ENCODE measurements around the gene SBF1.
"Not testable (repeated sequence)": the region's sequence is repeated elsewhere in the genome, so short reads cannot be mapped to it uniquely, and the experiment has no call there.

The SBF1 gene, protein sequence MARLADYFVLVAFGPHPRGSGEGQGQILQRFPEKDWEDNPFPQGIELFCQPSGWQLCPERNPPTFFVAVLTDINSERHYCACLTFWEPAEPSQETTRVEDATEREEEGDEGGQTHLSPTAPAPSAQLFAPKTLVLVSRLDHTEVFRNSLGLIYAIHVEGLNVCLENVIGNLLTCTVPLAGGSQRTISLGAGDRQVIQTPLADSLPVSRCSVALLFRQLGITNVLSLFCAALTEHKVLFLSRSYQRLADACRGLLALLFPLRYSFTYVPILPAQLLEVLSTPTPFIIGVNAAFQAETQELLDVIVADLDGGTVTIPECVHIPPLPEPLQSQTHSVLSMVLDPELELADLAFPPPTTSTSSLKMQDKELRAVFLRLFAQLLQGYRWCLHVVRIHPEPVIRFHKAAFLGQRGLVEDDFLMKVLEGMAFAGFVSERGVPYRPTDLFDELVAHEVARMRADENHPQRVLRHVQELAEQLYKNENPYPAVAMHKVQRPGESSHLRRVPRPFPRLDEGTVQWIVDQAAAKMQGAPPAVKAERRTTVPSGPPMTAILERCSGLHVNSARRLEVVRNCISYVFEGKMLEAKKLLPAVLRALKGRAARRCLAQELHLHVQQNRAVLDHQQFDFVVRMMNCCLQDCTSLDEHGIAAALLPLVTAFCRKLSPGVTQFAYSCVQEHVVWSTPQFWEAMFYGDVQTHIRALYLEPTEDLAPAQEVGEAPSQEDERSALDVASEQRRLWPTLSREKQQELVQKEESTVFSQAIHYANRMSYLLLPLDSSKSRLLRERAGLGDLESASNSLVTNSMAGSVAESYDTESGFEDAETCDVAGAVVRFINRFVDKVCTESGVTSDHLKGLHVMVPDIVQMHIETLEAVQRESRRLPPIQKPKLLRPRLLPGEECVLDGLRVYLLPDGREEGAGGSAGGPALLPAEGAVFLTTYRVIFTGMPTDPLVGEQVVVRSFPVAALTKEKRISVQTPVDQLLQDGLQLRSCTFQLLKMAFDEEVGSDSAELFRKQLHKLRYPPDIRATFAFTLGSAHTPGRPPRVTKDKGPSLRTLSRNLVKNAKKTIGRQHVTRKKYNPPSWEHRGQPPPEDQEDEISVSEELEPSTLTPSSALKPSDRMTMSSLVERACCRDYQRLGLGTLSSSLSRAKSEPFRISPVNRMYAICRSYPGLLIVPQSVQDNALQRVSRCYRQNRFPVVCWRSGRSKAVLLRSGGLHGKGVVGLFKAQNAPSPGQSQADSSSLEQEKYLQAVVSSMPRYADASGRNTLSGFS (N-terminal part only)

DNA sequence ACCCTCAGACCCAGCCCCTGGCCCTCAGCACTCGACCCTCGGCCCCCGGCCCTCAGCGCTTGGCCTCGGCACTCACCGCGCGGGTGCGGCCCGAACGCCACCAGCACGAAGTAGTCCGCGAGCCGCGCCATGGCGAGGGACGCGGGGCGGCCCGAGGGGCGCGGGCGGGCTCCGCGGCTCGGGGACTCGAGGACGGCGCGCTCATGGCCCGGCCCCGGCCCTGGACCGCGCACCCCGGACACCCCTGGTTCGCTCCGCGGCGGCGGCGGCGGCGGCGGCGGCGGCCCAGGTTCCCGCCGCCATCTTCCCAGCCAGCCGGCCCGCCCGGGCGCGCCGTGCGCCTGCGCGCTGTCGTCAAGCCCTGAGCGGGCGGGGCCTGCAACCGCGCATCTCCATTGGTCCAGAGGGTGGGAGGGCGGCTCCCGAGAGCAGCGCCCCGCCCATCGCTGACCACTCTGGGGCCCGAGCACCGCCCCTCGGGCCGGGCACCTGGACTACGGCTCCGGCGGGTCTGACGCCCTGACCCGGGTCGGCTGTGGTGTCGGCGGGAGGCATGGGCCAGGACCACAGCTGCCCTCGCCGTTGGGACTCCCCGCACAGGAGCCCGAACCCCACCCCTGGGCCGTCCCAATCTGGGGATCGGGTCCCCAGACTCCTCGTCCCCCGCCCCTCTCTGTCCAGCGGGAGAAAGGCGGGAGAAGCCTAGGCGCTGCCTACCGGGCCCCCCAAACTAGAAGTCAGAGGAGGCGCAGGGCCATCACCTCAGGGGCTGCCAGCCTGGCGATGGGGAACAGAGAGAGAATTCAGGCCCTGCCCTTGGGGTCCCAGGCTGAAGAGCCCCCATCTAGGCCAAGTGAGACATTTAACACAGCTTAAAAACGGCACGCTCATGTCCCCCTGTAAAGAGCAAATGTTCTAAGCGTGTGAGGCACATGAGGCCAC is at the start of gene SBF1:
Gene SBF1, minus strand, starts transcription at position 326 of the 942 bp plus-strand sequence. Its CDS starts 195 bp downstream, at position 131.
- peak; percentile 78 to 87 for DNase-seq (ENCODE audit: low read depth in 1 of 2, low spot score in 1 of 2)

DNA sequence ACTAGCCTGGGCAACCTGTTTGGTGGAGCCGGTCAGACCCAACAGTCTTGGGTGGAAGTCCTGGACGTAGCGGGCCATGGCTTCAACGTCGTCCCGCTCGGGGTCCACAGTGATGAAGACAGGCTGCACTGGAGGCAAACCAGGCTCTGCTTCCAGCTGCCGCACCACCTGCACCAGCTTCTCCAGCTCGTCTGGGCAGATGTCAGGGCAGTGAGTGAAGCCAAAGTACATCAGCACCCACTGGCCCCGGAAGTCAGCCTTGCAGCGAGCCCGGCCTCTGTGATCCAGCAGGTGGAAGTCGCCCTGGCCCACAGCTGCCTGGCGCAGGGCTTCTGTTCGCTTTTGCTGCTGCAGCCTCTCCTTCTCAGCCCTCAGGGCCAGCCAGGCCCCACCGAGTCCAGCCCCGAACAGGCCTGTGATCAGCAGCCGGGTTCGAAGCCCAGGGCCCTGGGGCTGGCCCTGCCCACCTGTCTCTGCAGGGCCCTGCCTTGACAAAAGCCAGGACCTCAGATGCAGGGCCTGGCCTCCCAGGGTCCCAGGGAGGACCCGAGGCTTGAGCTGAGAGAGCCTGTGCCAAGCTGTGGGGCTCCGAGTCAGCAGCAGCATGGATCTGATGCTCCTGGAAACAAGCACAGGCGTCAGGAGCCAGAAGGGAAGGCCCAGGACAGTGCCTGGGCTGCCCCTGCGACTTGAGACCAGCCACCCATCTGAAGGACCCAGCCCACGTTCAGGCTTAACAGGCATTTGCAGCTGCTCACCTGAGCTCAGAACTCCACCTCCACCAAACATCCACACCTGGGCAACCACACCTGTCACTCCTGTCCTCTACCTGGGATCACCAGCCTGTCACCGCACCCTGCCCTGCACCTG is 49.2 kb upstream of the SBF1 start:
- no peak for DNase-seq (ENCODE audit: low read depth in 1 of 2, low spot score in 1 of 2)

DNA sequence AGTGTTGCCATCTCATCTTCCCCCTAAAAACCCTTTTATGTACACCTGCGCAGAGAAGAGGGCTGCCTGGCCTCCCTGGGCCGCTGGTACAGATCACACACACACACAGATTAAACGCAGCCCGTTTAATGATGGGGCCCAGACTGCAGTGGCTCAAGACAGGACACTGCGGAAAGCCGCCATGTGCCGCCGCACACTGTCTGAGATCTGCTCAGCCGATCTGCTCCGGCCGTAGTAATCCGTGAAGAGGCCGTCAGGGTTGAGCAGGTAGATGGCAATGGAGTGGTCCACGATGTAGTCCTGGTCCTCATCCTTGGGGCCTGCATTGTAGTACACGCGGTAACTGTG is 48.6 kb upstream of the SBF1 start:
- DNase-seq (ENCODE audit: low read depth in 1 of 2, low spot score in 1 of 2): no peak

DNA sequence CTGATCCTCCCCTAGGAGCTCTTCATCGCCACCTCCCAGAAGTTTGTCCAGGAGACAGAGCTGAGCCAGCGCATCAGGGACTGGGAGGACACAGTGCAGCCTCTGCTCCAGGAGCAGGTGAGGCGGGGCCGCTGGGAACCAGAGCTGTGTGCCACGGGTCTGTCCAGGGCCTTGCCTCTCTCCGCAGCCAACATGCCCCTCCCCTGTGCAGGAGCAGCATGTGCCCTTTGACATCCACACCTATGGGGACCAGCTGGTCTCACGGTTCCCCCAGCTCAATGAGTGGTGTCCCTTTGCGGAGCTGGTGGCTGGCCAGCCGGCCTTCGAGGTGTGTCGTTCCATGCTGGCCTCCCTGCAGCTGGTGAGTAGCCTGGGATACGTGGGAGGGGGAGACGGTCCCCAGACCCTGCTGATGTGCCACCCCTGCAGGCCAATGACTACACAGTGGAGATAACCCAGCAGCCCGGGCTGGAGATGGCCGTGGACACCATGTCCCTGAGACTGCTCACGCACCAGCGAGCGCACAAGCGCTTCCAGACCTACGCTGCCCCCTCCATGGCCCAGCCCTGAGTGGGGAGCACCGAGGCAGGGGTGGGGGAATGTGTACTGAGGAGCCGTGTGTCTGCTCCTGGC is 48.1 kb upstream of the SBF1 start:
- DNase-seq (ENCODE audit: low read depth in 1 of 2, low spot score in 1 of 2): no peak

DNA sequence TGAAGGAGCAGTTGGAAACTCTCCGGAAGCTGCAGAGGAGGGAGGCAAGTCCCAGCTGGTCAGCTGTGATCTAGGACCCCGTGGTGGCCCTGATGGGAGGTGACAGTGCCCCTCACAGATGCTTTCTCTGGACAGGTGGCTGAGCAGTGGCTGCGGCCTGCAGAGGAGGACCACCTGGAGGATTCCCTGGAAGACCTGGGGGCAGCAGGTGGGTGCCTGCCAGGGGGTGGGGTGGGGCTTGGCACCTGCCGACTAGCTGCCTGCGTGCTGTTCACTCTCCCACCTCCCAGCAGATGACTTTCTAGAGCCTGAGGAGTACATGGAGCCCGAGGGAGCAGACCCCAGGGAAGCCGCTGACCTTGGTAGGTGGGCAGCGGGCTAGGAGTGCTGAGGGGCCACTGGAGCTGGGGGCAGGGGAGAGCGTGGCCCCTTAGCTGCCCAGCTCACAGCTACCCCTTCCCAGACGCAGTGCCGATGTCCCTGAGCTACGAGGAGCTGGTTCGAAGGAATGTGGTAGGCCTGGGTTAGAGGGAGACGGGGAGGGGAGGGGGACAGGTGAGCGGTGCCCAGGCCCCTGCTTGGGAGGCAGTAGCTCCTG is 47.5 kb upstream of the SBF1 start:
- no peak for DNase-seq (ENCODE audit: low read depth in 1 of 2, low spot score in 1 of 2)

DNA sequence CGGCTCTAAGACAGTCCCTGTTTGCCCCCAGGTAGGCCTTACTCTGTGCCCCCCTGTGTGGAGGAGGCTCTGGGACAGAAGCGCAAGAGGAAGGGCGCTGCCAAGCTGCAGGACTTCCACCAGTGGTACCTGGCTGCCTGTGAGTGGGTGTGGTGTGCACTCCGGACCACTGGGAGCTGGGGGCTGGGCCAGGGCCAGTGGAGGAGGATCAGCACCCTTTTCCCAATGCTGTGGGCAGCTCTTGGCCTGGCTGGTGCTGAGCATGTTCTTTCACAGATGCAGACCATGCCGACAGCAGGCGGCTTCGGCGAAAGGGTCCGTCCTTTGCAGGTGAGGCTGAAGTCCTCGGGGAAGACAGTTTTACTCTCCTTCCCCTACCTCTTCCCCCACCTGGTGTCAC is 46.9 kb upstream of the SBF1 start:
- no peak for DNase-seq (ENCODE audit: low read depth in 1 of 2, low spot score in 1 of 2)

DNA sequence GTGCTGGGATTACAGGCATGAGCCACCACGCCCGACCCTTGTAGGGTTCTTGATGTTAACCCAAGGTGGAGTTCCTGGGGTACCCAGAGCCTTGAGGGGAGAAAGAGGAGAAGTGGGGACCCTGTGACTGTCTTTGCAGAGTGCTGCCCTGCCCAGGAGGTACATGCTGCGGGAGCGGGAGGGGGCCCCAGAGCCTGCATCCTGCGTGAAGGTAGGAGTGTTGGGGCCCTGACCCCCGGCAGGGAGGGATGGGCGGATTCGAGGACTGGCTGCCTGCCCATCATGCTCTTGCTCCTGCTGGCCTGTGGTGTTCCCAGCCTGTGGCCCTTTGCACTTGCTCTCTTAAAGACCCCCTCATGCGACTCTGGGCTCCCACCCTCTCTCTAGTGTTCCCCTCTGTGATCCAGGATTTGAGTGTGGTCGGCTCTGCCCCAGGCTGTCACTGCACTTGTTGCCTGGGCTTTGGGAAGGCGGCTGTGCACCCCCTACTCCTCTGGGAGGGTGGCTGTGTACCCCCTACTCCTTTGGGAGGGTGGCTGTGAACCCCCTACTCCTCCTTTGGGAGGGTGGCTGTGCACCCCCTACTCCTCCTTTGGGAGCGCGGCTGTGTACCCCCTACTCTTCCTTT is 46.1 kb upstream of the SBF1 start:
- no peak for DNase-seq (ENCODE audit: low read depth in 1 of 2, low spot score in 1 of 2)

DNA sequence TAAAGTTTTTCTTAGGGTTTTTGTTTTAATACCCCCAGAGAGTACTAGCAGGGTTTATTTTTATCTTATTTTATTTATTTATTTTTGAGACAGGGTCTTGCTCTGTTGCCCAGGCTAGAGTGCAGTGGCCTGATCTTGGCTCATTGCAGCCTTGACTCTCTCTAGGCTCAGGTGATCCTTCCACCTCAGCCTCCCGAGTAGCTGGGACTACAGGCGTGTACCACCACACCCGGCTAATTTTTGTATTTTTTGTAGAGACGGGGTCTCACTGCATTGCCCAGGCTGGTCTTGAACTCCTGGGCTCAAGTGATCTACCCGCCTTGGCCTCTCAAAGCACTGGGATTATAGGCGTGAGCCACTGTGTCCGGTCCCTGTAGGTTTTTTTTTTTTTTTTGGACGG is 45.3 kb upstream of the SBF1 start:
- not testable (repeated sequence) for DNase-seq (ENCODE audit: low read depth in 1 of 2, low spot score in 1 of 2)

DNA sequence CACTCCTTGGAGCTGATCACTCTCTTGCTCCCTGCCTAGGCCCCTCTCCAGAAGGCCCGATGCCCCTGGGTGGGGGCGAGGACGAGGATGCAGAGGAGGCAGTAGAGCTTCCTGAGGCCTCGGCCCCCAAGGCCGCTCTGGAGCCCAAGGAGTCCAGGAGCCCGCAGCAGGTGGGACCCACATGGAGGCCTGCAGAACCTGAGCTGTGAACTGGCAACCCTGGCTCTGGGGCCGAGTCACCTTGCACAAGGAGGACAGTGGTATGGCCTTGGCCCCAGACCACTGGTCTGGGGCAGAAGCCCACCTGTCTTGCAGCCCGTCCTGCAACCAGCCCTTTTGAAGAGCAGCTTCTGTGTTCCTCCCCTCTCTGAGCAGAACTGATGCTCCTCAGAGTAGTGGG is 44.3 kb upstream of the SBF1 start:
- no peak for DNase-seq (ENCODE audit: low read depth in 1 of 2, low spot score in 1 of 2)

DNA sequence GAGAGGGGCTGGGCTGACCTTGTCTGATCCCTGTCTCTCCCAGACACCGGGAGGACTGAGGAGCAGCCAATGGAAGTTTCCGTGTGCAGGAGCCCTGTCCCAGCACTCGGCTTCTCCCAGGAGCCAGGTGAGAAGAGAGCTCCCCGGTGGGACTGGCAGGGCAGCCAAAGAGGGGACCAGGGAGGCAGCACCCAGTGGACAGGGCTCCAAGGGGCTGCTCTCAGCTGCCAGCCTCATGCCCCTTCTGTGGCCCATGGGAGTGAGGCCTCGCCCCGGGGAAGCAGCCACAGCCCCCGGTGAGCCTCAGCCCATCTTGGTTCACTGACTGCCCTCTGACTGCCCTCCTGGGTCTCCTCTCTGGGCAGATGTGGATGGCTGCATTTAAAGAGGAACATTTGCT is 43.8 kb upstream of the SBF1 start:
- no peak for DNase-seq (ENCODE audit: low read depth in 1 of 2, low spot score in 1 of 2)

DNA sequence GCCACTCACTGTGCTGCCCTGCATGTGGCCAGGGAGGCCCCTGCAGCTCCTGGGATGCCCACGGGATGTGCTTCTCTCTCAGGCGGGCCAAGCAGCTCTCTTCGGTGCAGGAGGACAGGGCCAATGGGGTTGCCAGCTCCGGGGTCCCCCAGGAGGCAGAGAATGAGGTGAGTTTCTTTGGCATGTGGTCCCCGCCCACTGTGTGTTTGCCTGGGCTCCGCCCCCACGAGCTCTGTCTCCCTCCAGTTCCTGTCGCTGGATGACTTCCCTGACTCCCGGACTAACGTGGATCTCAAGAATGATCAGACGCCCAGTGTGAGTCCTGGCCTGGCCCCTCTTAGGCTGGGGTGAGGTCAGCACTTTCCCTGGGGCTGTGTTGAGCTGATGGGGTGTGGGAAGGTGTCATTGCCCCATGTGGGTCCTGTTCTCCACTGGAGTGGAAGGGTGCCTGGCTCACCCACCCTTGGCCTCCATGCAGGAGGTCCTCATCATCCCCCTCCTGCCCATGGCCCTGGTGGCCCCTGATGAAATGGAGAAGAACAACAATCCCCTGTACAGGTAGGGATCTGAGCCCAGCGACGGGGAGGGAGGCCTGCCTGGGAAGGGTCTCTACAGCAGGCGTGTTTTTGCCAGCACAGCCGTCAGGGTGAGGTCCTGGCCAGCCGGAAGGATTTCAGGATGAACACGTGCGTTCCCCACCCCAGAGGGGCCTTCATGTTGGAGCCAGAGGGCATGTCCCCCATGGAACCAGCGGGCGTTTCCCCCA is 42.8 kb upstream of the SBF1 start:
- no peak for DNase-seq (ENCODE audit: low read depth in 1 of 2, low spot score in 1 of 2)

DNA sequence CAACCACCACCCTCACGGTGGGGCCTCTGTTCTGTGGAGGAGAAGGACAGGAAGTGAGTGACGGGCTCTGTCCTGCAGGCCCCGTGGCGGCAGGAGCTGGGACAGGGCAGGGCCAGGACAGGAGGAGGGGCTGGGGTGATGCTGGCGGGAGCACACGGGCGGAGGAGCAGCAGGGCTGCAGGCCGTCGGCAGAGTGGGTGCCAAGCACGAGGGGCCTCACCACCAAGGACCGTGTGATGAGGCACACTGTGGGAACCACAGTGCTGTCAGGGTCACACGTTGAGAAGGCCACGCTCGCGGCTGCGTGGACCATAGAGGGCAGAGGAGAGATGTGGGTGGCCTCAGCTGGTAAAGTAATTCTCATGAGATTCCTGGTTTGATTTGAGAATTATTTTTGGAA is 42.1 kb upstream of the SBF1 start:
- DNase-seq (ENCODE audit: low read depth in 1 of 2, low spot score in 1 of 2): no peak

DNA sequence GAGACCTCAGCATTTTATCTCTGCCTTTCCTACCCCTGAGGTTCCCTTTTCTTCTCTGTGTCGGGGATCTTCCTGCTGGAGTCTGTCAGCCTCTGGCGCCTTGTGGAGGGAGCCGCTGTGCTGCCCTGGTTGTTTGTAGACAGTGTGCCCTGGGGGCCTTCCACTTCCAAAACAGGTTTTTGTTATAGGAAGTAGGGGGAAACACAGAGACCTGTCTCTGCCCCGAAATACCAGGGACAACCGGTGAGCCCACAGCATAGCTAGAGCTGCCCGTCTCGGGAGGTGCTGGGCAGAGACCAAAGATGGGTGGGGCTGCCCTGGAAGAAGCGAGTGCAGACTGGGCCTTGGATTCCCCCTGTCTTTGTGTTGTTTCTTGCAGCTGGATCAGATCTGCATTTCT is 41.2 kb upstream of the SBF1 start:
- DNase-seq (ENCODE audit: low read depth in 1 of 2, low spot score in 1 of 2): no peak

DNA sequence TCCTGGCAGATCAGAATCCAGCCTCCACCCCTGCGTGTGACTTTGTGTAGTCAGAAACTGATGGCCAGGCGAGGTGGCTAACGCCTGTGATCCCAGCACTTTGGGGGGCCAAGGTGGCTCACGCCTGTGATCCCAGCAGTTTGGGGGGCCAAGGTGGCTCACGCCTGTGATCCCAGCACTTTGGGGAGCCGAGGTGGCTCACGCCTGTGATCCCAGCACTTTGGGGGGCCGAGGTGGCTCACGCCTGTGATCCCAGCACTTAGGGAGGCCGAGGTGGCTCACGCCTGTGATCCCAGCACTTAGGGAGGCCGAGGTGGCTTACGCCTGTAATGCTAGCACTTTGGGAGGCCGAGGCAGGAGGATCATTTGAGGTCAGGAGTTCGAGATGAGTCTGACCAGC is 38.3 kb upstream of the SBF1 start:
- DNase-seq (ENCODE audit: low read depth in 1 of 2, low spot score in 1 of 2): no peak

DNA sequence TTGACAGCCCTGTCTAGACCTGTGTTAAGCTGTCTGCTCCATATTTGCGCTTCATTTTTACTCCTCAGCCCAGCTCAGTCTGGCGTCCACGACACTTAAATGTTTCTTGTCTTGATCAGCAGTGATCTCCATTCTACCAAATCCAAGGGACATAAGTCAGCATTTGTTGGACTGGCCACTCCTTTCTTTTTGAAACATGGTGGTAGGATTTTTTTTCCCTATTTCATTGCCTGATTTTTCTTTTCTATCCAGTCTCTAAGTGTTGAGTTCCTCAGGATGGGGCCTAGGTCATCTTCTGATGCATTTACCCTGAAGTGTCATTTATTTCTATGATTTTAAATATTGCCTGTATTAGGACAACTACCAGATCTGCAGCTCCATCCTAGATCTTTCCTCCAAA is 34.1 kb upstream of the SBF1 start:
- no peak for DNase-seq (ENCODE audit: low read depth in 1 of 2, low spot score in 1 of 2)

DNA sequence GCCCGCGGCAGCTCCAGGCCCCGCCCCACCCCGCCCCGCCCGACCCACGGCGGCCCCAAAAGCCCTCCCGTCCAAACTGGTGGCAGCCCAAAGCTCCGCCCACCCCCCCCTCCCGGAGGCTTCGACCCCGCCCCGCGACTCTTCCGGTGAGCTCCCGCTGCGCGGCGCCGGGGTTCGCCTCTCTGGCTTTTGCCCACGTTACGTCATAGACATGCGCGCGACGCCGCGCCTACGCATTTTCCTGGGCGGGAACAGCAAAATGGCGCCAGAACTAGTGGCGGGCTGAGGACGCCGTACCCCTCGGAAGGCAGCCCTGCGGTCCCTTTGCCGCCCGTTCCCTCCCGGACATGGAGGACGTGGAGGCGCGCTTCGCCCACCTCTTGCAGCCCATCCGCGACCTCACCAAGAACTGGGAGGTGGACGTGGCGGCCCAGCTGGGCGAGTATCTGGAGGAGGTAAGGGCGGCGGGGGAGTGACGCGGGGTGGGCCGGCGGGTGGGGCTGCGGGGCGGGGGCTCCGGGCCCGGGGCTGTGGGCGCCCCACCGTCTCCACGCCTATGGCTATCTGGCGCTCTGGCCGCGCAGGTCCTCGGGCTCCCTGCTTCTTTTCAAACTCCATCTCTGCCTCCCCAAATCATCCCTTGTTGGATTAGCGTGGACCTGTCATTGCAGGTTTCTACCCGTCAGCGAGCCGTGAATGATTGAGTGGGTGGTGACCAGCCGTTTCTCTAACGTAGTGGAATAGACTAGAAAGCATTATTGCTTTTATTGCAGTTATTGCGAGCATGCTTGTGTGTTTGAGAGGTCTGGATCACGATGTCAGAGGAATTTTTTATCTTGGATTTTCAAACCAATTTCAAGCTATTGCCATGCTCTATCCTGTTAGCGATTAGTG is 33.4 kb upstream of the SBF1 start, which contains the start of gene NCAPH2:
Gene NCAPH2, plus strand, starts transcription at position 234 of the 894 bp plus-strand sequence. Its CDS starts 114 bp downstream, at position 348.
- DNase-seq (ENCODE audit: low read depth in 1 of 2, low spot score in 1 of 2): peak; percentile 93 to 98

All from activated T-helper 1 cell treated with anti-CD3 and anti-CD28 coated beads, Interleukin-2, amount 50 U/mL, for 16 hours (primary cell).